ENCODE data around the gene OLIG2.

GRCh38 chr21:33058527-33058926 lies 32.8 kb downstream of the OLIG2 start:
- TF ChIP-seq CTCF (IDR thresholded peaks at IDR 0.05; ENCODE audit: insufficient read depth, low read length) (no peak), POLR2AphosphoS5 (IDR thresholded peaks at IDR 0.05; ENCODE audit: low read depth) (no peak), REST (IDR thresholded peaks at IDR 0.05; ENCODE audit: insufficient replicate concordance, low read depth) (no peak), SPI1 (IDR thresholded peaks at IDR 0.05; ENCODE audit: borderline replicate concordance, low read depth) (no peak), GABPA (IDR thresholded peaks at IDR 0.05; ENCODE audit: low read depth) (no peak)
